B cell (primary cell): ENCODE measurements around the gene KPNA1. TPM values are rescaled to one million over a fixed set of nuclear protein-coding genes. Genes with fewer than 3 reads are reported as not detected.

Experiments used
- ATAC-seq: fragments of 200-7000 bp; cut with Tn5 transposase; one replicate; pipeline ENCODE4 v1.10.0; 2021; ENCODE audit warnings: low read depth, mild to moderate bottlenecking, moderate number of reproducible peaks, moderate library complexity
- CTCF ChIA-PET: fragments of 350-600 bp; sonication (Branson Sonifier 250); formaldehyde crosslinking; loops from one replicate; lab custom pipeline; 2021; ENCODE audit warnings: antibody characterized with exemption, inconsistent platforms; lab: Charles Lee
- POLR2A ChIA-PET: fragments of 350-600 bp; sonication (Branson Sonifier 250); formaldehyde crosslinking; loops from one replicate; lab custom pipeline; 2021; ENCODE audit warnings: antibody characterized with exemption; lab: Charles Lee
- DNase-seq: peaks from one replicate; pipeline ENCODE4 v3.0.0; 2013
- H2AFZ ChIP-seq: 2 replicates; pipeline ENCODE4 v1.6.1; 2012; ENCODE audit warnings: mild to moderate bottlenecking, low read depth, low read length; ENCODE audit not compliant: insufficient read depth, poor library complexity, severe bottlenecking
- H3K27ac ChIP-seq, 2 donors: 1 replicate in 1 of 2; 2 replicates in 1 of 2; pipeline ENCODE4 v1.5.1; 2012 to 2013; ENCODE audit warnings: low read length in 2 of 2, mild to moderate bottlenecking in 2 of 2, moderate library complexity in 1 of 2
- H3K27me3 ChIP-seq, 4 experiments: fragments of 200-600 bp in 1 of 4; sonication (generic) in 1 of 4; replicated peaks in 1 of 4; 1 replicate in 2 of 4; 2 replicates in 2 of 4; pipeline versions ENCODE4 v1.6.1 to v1.7.0; 2013 to 2016; ENCODE audit warnings: low read length in 3 of 4, mild to moderate bottlenecking in 2 of 4, mixed read lengths in 1 of 4, moderate library complexity in 1 of 4; ENCODE audit not compliant: insufficient read depth in 4 of 4, control insufficient read depth in 3 of 4; ENCODE audit errors: control extremely low read depth in 1 of 4
- H3K36me3 ChIP-seq, 2 experiments: replicated peaks in 1 of 2; 1 replicate in 1 of 2; 2 replicates in 1 of 2; pipeline versions ENCODE4 v1.6.1 to v1.7.1; 2013; ENCODE audit warnings: low read length in 1 of 2; ENCODE audit not compliant: insufficient read depth in 2 of 2, control insufficient read depth in 1 of 2; ENCODE audit errors: control extremely low read depth in 1 of 2, extremely low read depth in 1 of 2
- H3K4me1 ChIP-seq, 2 donors: fragments of 200-600 bp in 1 of 2; sonication (generic) in 1 of 2; 1 replicate in 1 of 2; 2 replicates in 1 of 2; pipeline versions ENCODE4 v1.5.1 to v1.6.1; 2013 to 2017; ENCODE audit warnings: low read length in 2 of 2; ENCODE audit not compliant: control insufficient read depth in 2 of 2, insufficient read depth in 2 of 2
- H3K4me2 ChIP-seq: replicated peaks from 2 replicates; pipeline ENCODE3; 2012; ENCODE audit warnings: mild to moderate bottlenecking, low read depth, low read length; ENCODE audit not compliant: poor library complexity, severe bottlenecking
- H3K4me3 ChIP-seq, 5 experiments: fragments of 200-600 bp in 1 of 5; sonication (generic) in 1 of 5; 1 replicate in 3 of 5; 2 replicates in 2 of 5; pipeline versions ENCODE4 v1.5.1 to v1.7.0; 2011 to 2016; ENCODE audit warnings: low read length in 4 of 5, mild to moderate bottlenecking in 4 of 5, low read depth in 2 of 5, control low read depth in 1 of 5, moderate library complexity in 1 of 5; ENCODE audit not compliant: insufficient read depth in 1 of 5; ENCODE audit errors: control extremely low read depth in 1 of 5, extremely low read depth in 1 of 5
- H3K79me2 ChIP-seq: fragments of 200-600 bp; sonication (generic); one replicate; pipeline ENCODE4 v1.6.0; 2016; ENCODE audit warnings: low read length; ENCODE audit not compliant: control insufficient read depth, insufficient read depth
- H3K9ac ChIP-seq: fragments of 200-600 bp; sonication (generic); 2 replicates; pipeline ENCODE4 v1.6.1; 2017; ENCODE audit warnings: mild to moderate bottlenecking, low read length, moderate library complexity
- H3K9me3 ChIP-seq, 3 donors: one replicate each; pipeline versions ENCODE4 v1.6.1 to v1.7.1; 2013; ENCODE audit warnings: low read length in 2 of 3; ENCODE audit not compliant: control insufficient read depth in 2 of 3, insufficient read depth in 1 of 3; ENCODE audit errors: control extremely low read depth in 1 of 3
- H4K20me1 ChIP-seq: 2 replicates; pipeline ENCODE4 v1.6.0; 2012; ENCODE audit warnings: mild to moderate bottlenecking, low read length; ENCODE audit not compliant: insufficient read depth, control insufficient read depth, poor library complexity, severe bottlenecking
- H3K27ac Mint-ChIP-seq: one replicate; pipeline ENCODE4 v1.8.0; 2021; ENCODE audit warnings: mixed read lengths
- H3K27me3 Mint-ChIP-seq: one replicate; pipeline ENCODE4 v1.8.0; 2021; ENCODE audit warnings: mixed read lengths
- H3K4me1 Mint-ChIP-seq: one replicate; pipeline ENCODE4 v1.8.0; 2021; ENCODE audit warnings: mixed read lengths
- H3K4me3 Mint-ChIP-seq: one replicate; pipeline ENCODE4 v1.8.0; 2021; ENCODE audit warnings: mixed read lengths
- H3K9me3 Mint-ChIP-seq: one replicate; pipeline ENCODE4 v1.8.0; 2022; ENCODE audit warnings: mixed read lengths; ENCODE audit not compliant: insufficient read depth
- EZH2 ChIP-seq: IDR thresholded peaks from 2 replicates; pipeline ENCODE4 v1.6.1; 2012; ENCODE audit warnings: borderline replicate concordance, low read depth, mild to moderate bottlenecking, moderate library complexity, low read length; ENCODE audit not compliant: insufficient read depth, poor library complexity, severe bottlenecking
- WGBS: methylation state at CpG from one replicate; pipeline ENCODE4 v1.1.5; 2013; ENCODE audit warnings: missing lambda C conversion rate; ENCODE audit not compliant: insufficient coverage; 5-methylcytosine and 5-hydroxymethylcytosine counted together
- intact Hi-C: fragments of 100-400 bp; cut with micrococcal nuclease; formaldehyde crosslinking; loops from one replicate; pipeline ENCODE4 v1.10.0; 2022
- polyA plus RNA-seq: library from polyadenylated mRNA; depleted of rRNA; stranded (reverse); fragments of >200 nt; gene quantifications from 2 replicates; pipeline ENCODE4 v1.2.3, GENCODE V29; 2012
- total RNA-seq, 2 donors: library from RNA; stranded (reverse); fragments of 120-200 nt in 1 of 2; gene quantifications; 1 replicate in 1 of 2; 2 replicates in 1 of 2; pipeline versions ENCODE4 v1.2.3 to v1.2.4, GENCODE V29; 2013 to 2022
- TF ChIP-seq, protein P1 (sequence below): fragments of 200-600 bp; IDR thresholded peaks from one replicate; pipeline ENCODE4 v1.8.0; 2022; ENCODE audit warnings: antibody characterized with exemption, mild to moderate bottlenecking

Gene KPNA1
- total and polyA plus RNA-seq, 2 donors (not counting 1 experiment from before 2014, with no cell fraction given): 14.9 to 79.4 TPM

DNA sequence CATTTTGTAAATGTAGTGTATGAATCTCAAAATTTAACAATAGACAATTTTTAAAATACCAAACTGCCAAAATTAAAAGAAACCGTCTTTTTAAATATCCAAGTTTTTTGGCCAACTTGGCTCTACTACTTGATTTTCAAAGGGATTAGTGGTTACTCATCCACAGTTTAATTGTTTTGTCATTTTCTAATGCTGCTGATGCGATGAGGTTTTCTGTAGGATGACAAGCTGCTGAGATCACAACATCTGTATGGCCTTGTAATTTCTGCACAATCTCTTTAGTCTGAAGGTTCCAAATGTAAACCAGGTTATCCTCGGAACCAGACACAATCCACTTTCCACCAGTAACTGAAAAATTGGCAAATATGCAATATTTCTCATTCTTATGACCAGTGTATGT, 100.3 kb downstream of the KPNA1 start:
- ATAC-seq (no peak), DNase-seq (no peak)
- peaks cover 74% of the 10 kb centered on the region for H3K79me2 ChIP-seq
- H3K27ac ChIP-seq: peak overlapping the region in 1 of 2 donors; percentile 97
- WGBS: no CpG with 5 or more reads among the region's 3 CpGs
- ChIA-PET POLR2A (no interaction called here), CTCF (no interaction called here)
- H2AFZ ChIP-seq: no peak overlapping the region
- no peak overlapping the region for H3K9ac ChIP-seq
- Mint-ChIP-seq H3K27me3 (no peaks in the 10 kb centered on the region), H3K27ac (peak overlapping the region; percentile 100), H3K4me1 (peaks cover 61% of the 10 kb centered on the region), H3K4me3 (peak overlapping the region; percentile 100), H3K9me3 (no peaks in the 10 kb centered on the region)
- no peaks in the 10 kb centered on the region for H3K27me3 ChIP-seq
- peaks cover 29 to 42% of the 10 kb centered on the region in 2 donors for H3K4me1 ChIP-seq
- no peak overlapping the region for H3K4me3 ChIP-seq
- peaks cover 2 to 16% of the 10 kb centered on the region in 2 experiments for H3K36me3 ChIP-seq
- no peaks in the 10 kb centered on the region for H4K20me1 ChIP-seq
- no peaks in the 10 kb centered on the region for H3K9me3 ChIP-seq
- intact Hi-C loops: no loop called here
- H3K4me2 ChIP-seq: peak overlapping the region; percentile 72
- TF ChIP-seq, protein P1, sequence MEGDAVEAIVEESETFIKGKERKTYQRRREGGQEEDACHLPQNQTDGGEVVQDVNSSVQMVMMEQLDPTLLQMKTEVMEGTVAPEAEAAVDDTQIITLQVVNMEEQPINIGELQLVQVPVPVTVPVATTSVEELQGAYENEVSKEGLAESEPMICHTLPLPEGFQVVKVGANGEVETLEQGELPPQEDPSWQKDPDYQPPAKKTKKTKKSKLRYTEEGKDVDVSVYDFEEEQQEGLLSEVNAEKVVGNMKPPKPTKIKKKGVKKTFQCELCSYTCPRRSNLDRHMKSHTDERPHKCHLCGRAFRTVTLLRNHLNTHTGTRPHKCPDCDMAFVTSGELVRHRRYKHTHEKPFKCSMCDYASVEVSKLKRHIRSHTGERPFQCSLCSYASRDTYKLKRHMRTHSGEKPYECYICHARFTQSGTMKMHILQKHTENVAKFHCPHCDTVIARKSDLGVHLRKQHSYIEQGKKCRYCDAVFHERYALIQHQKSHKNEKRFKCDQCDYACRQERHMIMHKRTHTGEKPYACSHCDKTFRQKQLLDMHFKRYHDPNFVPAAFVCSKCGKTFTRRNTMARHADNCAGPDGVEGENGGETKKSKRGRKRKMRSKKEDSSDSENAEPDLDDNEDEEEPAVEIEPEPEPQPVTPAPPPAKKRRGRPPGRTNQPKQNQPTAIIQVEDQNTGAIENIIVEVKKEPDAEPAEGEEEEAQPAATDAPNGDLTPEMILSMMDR: no peak
- TF ChIP-seq EZH2: no peak

DNA sequence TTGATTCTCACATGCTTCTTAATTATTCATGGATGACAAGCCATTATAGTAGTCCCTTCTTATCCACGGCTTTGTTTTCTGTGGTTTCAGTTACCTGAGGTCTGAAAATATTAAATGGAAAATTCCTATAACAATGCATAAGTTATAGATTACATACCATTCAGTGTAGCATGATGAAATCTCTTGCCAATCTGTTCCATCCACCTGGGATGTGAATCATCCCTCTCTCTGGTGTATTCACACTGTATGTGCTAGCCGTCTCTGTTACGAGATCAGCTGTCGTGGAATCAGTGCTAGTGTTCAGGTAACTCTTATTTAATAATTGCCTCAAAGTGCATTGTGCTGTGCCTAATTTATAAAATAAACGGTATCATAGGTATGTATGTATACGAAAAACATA, 104.1 kb downstream of the KPNA1 start:
- ChIA-PET CTCF (interaction anchor here (0.7 to 3.3 kb wide), 3 partner anchors 18 to 531 kb away, joined by 3 to 16 read pairs (median 4); partner anchors contain the start of genes FAM162A and MIX23), POLR2A (no interaction called here)
- H3K9me3 Mint-ChIP-seq: no peaks in the 10 kb centered on the region
- H3K4me3 Mint-ChIP-seq: no peak overlapping the region
- H4K20me1 ChIP-seq: no peaks in the 10 kb centered on the region
- peak overlapping the region in 1 of 2 donors; percentile 87 for H3K27ac ChIP-seq
- peaks cover 2 to 30% of the 10 kb centered on the region in 2 experiments for H3K36me3 ChIP-seq
- no peak overlapping the region for H3K9ac ChIP-seq
- ATAC-seq (no peak), DNase-seq (no peak)
- TF ChIP-seq, protein P1: no peak
- peaks cover 28 to 45% of the 10 kb centered on the region in 2 donors for H3K4me1 ChIP-seq
- no CpG with 5 or more reads among the region's 6 CpGs for WGBS
- peak overlapping the region; percentile 16 for H3K27ac Mint-ChIP-seq
- H3K79me2 ChIP-seq: peaks cover 51% of the 10 kb centered on the region
- no peaks in the 10 kb centered on the region for H3K9me3 ChIP-seq
- H3K4me2 ChIP-seq: no peak overlapping the region
- intact Hi-C loops: no loop called here
- H2AFZ ChIP-seq: no peak overlapping the region
- H3K27me3 Mint-ChIP-seq: no peaks in the 10 kb centered on the region
- no peaks in the 10 kb centered on the region for H3K27me3 ChIP-seq
- H3K4me3 ChIP-seq: no peak overlapping the region
- peaks cover 50% of the 10 kb centered on the region for H3K4me1 Mint-ChIP-seq
